SK-N-MC (cell line): Measurements from ENCODE around the gene MEIG1.
"Not testable (repeated sequence)": the region's sequence is repeated elsewhere in the genome, so short reads cannot be mapped to it uniquely, and the experiment has no call there.

Source experiments
- DNase-seq: peaks from one replicate; pipeline ENCODE4 v3.0.0-alpha.2; 2011; ENCODE audit warnings: low read depth, low spot score
- H3K27ac ChIP-seq: fragments of 200-600 bp; sonication (generic); 2 replicates; pipeline ENCODE4 v1.5.1; 2016; ENCODE audit warnings: mixed run types
- H3K36me3 ChIP-seq: fragments of 200-600 bp; sonication (generic); 2 replicates; pipeline ENCODE4 v1.6.1; 2017; ENCODE audit warnings: antibody characterized with exemption, low read length, mixed read lengths; ENCODE audit not compliant: insufficient read depth
- H3K4me3 ChIP-seq: fragments of 200-600 bp; sonication (generic); 2 replicates; pipeline ENCODE4 v1.5.1; 2016
- H3K9ac ChIP-seq: fragments of 200-600 bp; sonication (generic); 2 replicates; pipeline ENCODE4 v1.8.0; 2017; ENCODE audit warnings: mixed run types, mixed read lengths; ENCODE audit not compliant: insufficient read length
- H3K9me3 ChIP-seq: fragments of 200-600 bp; sonication (generic); 2 replicates; pipeline ENCODE4 v1.6.1; 2017; ENCODE audit warnings: low read depth, mild to moderate bottlenecking, antibody characterized with exemption, low read length, moderate library complexity, mixed read lengths
- EZH2 ChIP-seq: fragments of 200-600 bp; sonication (generic); IDR thresholded peaks from one replicate; pipeline ENCODE4 v1.6.1; 2017; ENCODE audit warnings: antibody characterized with exemption
- FOXP2 ChIP-seq: optimal IDR thresholded peaks from 2 replicates; pipeline ENCODE3; 2011; ENCODE audit warnings: mild to moderate bottlenecking, moderate library complexity; ENCODE audit not compliant: insufficient read depth; ENCODE audit errors: extremely low read length, control extremely low read depth
- POLR2AphosphoS5 ChIP-seq: IDR thresholded peaks from 2 replicates; pipeline ENCODE4 v1.6.1; 2012; ENCODE audit warnings: mild to moderate bottlenecking, low read depth, low read length, borderline replicate concordance

MEIG1 gene

DNA sequence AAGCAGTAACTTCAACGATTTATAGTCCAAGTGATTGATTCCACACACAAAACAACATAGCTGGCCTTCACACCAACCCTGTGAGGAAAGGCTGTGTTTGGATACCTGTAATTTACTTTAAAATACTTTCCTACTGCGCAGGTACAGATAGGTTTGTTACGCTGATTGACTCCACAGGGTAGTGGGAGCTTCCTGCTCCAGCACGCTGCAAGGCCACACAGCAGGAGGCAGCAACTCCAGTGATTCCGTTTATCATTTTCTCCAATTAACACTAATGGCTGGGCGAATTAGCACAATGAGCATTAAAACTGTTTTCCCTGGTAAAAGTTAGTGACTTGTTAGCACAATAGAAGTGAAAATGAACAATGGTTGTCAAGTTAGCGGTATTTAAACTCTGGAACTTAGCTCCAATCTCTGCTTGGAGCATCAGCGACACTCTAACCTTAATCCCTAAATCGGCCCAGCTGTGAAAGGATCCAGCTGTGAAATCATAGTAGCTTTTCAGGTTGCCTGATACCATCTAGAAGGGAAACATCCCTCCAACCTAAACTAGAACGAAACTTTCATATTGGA is 6.3 kb upstream of the MEIG1 start:
- peak overlapping the region; percentile 74 for H3K9ac ChIP-seq
- H3K36me3 ChIP-seq, result no peaks in the 10 kb centered on the region
- no peaks in the 10 kb centered on the region for H3K9me3 ChIP-seq
- H3K4me3 ChIP-seq, result peak overlapping the region; percentile 86
- no peak overlapping the region for H3K27ac ChIP-seq
- TF ChIP-seq POLR2AphosphoS5, result no peak
- no peak for TF ChIP-seq FOXP2
- TF ChIP-seq EZH2, result no peak
- no peak for DNase-seq

GRCh38 chr10:14953424-14954000 is 5.7 kb upstream of the MEIG1 start:
- no peak for DNase-seq
- Histone ChIP-seq H3K9ac (peak overlapping the region; percentile 74), H3K9me3 (no peaks in the 10 kb centered on the region), H3K27ac (no peak overlapping the region), H3K4me3 (peak overlapping the region; percentile 86), H3K36me3 (no peaks in the 10 kb centered on the region)
- TF ChIP-seq EZH2 (no peak), POLR2AphosphoS5 (no peak), FOXP2 (no peak)

DNA sequence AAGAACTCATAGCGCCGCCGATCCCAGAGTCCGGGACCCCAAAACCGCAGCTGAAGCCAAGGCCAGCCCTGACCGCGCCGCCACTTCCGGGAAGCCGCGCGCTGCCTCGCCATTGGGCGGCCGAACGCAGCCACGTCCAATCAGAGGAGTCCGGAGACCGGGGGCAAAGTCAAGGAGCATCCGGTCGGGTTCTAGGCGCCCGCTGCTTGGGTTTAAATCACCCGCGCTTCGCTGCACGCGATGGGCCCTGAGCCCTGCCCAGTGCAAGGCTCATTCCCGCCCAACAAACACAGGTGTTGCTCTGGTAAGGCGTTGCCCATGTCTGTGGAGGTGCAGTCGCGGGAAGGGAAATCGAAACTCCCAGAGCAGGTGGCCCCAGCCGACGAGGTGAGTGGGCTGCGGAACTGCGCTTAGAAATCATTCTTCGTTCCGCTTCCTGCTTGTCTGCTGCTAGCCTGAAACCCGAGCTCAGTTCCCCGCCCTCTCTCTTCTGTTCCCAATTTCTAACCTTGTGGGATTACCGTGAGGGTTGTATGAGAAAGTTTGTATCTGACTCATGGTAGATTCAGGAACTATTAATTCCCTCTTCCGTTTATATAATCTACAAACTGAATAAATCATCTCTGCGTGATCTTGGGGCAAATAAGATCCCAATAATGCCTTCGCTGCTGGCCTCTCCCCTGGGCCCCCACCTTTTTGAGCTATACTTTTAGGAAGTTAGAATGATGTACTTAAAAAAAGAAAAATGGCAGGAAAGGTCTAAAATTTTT is 5.0 kb upstream of the MEIG1 start, which contains the start of gene DCLRE1C:
DCLRE1C (minus strand) TSS at position 96 of the 770 bp plus-strand sequence; CDS start at position 10, 86 bp downstream.
- H3K9ac ChIP-seq, result peak within 1 kb of the TSS; percentile 74
- no peak for TF ChIP-seq EZH2
- peak; percentile 85 for TF ChIP-seq POLR2AphosphoS5
- no peaks in the 10 kb centered on the region for H3K36me3 ChIP-seq
- no peaks in the 10 kb centered on the region for H3K9me3 ChIP-seq
- H3K27ac ChIP-seq, result peak within 1 kb of the TSS; percentile 68; the same call in 1 of the 2 replicates
- no peak for DNase-seq
- peak within 1 kb of the TSS; percentile 86 for H3K4me3 ChIP-seq

- peak overlapping the region; percentile 74 for H3K9ac ChIP-seq
- no peaks in the 10 kb centered on the region for H3K36me3 ChIP-seq
- no peaks in the 10 kb centered on the region for H3K9me3 ChIP-seq
- TF ChIP-seq EZH2 (no peak), FOXP2 (no peak), POLR2AphosphoS5 (no peak)
- no peak for DNase-seq
- H3K27ac ChIP-seq, result no peak overlapping the region
- H3K4me3 ChIP-seq, result peak overlapping the region; percentile 86
Observed at GRCh38 chr10:14954934-14955333, 4.3 kb upstream of the MEIG1 start.

- H3K9ac ChIP-seq, result no peak overlapping the region
- H3K9me3 ChIP-seq, result no peaks in the 10 kb centered on the region
- peak overlapping the region; percentile 85 for H3K4me3 ChIP-seq
- H3K27ac ChIP-seq, result no peak overlapping the region
- no peaks in the 10 kb centered on the region for H3K36me3 ChIP-seq
- no peak for TF ChIP-seq POLR2AphosphoS5
- DNase-seq, result no peak
Observed at GRCh38 chr10:14958872-14959220, 342 bp upstream of the MEIG1 start.

- no peaks in the 10 kb centered on the region for H3K9me3 ChIP-seq
- no peak for DNase-seq
- no peaks in the 10 kb centered on the region for H3K36me3 ChIP-seq
- H3K4me3 ChIP-seq, result no peak overlapping the region
- TF ChIP-seq FOXP2, result no peak
- no peak for TF ChIP-seq EZH2
- TF ChIP-seq POLR2AphosphoS5, result no peak
- no peak overlapping the region for H3K27ac ChIP-seq
- no peak overlapping the region for H3K9ac ChIP-seq
Observed at GRCh38 chr10:14967897-14968296, 8.7 kb downstream of the MEIG1 start.

GRCh38 chr10:14971867-14972448 is 12.8 kb downstream of the MEIG1 start:
- TF ChIP-seq FOXP2 (no peak), EZH2 (no peak), POLR2AphosphoS5 (no peak)
- no peak overlapping the region for H3K4me3 ChIP-seq
- H3K36me3 ChIP-seq, result no peaks in the 10 kb centered on the region
- H3K27ac ChIP-seq, result no peak overlapping the region
- H3K9me3 ChIP-seq, result no peaks in the 10 kb centered on the region
- H3K9ac ChIP-seq, result no peak overlapping the region
- no peak for DNase-seq

DNA sequence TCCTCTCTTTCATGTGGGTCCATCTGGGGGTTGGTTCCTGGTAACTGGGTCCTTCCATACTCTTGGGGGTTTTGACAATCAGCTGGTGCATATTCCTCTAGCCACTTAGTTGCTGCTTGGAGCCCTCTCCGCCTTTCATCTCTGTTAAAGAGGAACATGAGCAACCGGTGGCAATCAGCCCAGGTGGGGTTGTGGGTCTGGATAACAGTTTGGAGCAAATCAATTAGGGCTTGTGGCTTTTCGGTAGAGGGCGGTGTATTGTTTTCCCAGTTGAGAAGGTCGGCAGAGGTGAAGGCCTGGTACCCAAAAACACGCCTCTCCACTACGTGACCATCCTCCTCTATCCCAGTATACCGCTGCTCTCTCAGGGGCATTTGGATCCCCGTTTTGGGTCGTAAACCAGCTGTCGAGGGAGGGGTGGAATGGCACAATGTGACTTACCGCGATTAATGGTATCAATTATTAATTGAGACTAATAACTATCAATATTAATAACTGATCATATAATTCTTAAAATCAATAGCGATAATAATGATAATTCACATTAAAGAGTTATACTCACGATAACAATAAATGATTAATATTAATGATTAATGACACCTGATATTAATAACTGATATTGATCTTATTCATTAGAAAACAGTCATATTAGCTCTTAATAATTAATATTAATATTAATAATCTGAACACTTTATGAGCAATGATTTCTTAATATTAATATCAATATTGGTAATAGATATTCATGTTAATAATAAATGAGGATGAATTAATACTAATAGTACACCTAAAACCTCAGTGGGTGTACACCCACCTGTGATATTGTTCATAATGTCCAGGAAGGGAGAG is 15.2 kb downstream of the MEIG1 start:
- not testable (repeated sequence) for H3K36me3 ChIP-seq, DNase-seq, H3K9me3 ChIP-seq, H3K9ac ChIP-seq, H3K4me3 ChIP-seq, H3K27ac ChIP-seq
